ENCODE results near the gene GM2A. TPM values are rescaled to one million over a fixed set of nuclear protein-coding genes. Genes with fewer than 3 reads are reported as not detected.

GM2A gene
- total and polyA plus RNA-seq, 2 of the 13 experiments (the other 11 are each of a cell fraction or from before 2014, with no cell fraction given), result 14.6 to 29.6 TPM

DNA sequence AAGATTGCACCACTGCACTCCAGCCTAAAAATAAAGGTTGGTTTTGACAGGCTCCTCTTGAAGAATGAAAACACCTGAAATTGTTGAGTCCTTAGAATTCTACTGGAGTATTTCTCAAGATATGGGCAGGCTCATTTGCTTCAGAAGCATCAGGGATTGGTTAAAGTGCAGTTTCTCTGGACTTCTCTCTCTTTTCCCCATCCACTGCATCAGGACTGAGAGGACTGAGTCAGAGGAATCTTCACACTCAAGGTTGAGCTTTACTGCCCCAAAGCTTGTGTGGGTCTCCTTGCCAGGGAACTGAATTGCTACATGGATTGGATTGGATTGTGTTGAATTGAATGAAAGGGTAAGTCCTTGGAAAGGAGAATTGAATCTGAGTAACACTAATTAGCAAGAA lies 21.6 kb upstream of the GM2A start:
- H3K27ac ChIP-seq (ENCODE audit: extremely low read length, insufficient read depth, low read length), result no peak overlapping the region
- ChIA-PET POLR2A (no interaction called here), CTCF (ENCODE audit: low intra/inter-chr PET ratio, low total read pairs) (no interaction called here)
- no peak overlapping the region for H3K9ac ChIP-seq (ENCODE audit: insufficient read depth, low read depth, low read length)
- no peaks in the 10 kb centered on the region for H3K9me3 ChIP-seq (ENCODE audit: low read length)
- ATAC-seq, result no peak
- no peak for DNase-seq (ENCODE audit: low spot score)
- H4K20me1 ChIP-seq (ENCODE audit: insufficient read depth, low read length), result no peaks in the 10 kb centered on the region
- no peak overlapping the region for H2AFZ ChIP-seq (ENCODE audit: low read length)
- peaks cover 0 to 1% of the 10 kb centered on the region in 2 experiments; a peak in 2 of 5 replicates for H3K27me3 ChIP-seq (ENCODE audit: control insufficient read depth in 1 of 2, insufficient read depth in 2 of 2, low read length in 2 of 2)
- no peak for FAIRE-seq
- peaks cover 28% of the 10 kb centered on the region for H3K4me1 ChIP-seq (ENCODE audit: insufficient read depth, low read length)
- no peaks in the 10 kb centered on the region for H3K36me3 ChIP-seq (replicated peaks in 1 of 2; ENCODE audit: control insufficient read depth in 1 of 2, insufficient read depth in 2 of 2, low read length in 2 of 2)
- intact Hi-C loops (cut with micrococcal nuclease; ENCODE audit: unreplicated experiment) (no loop called here), in situ Hi-C loops (cut with HindIII; ENCODE audit: extremely low pct_ligation_motif_present, low pct_unique_long_range_greater_than_20kb) (loop anchor here (10.0 kb wide), 1 partner anchor 107 kb away; no protein-coding TSS in a partner anchor)
- no peak overlapping the region for H3K4me2 ChIP-seq (ENCODE audit: low read depth, low read length)
- TF ChIP-seq SOX5 (CRISPR knock-in tag; IDR thresholded peaks at IDR 0.05; ENCODE audit: borderline replicate concordance), result no peak
- TF ChIP-seq ETV6 (CRISPR knock-in tag; conservative IDR thresholded peaks at IDR 0.05), result no peak
- TF ChIP-seq GATA4 (IDR thresholded peaks at IDR 0.05; ENCODE audit: borderline replicate concordance, low read depth), result no peak
- TF ChIP-seq, protein P1, sequence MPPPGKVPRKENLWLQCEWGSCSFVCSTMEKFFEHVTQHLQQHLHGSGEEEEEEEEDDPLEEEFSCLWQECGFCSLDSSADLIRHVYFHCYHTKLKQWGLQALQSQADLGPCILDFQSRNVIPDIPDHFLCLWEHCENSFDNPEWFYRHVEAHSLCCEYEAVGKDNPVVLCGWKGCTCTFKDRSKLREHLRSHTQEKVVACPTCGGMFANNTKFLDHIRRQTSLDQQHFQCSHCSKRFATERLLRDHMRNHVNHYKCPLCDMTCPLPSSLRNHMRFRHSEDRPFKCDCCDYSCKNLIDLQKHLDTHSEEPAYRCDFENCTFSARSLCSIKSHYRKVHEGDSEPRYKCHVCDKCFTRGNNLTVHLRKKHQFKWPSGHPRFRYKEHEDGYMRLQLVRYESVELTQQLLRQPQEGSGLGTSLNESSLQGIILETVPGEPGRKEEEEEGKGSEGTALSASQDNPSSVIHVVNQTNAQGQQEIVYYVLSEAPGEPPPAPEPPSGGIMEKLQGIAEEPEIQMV (CRISPR knock-in tag; IDR thresholded peaks at IDR 0.05; ENCODE audit: low read depth), result no peak
- TF ChIP-seq WIZ (CRISPR knock-in tag; IDR thresholded peaks at IDR 0.05), result no peak
- TF ChIP-seq, protein P2, sequence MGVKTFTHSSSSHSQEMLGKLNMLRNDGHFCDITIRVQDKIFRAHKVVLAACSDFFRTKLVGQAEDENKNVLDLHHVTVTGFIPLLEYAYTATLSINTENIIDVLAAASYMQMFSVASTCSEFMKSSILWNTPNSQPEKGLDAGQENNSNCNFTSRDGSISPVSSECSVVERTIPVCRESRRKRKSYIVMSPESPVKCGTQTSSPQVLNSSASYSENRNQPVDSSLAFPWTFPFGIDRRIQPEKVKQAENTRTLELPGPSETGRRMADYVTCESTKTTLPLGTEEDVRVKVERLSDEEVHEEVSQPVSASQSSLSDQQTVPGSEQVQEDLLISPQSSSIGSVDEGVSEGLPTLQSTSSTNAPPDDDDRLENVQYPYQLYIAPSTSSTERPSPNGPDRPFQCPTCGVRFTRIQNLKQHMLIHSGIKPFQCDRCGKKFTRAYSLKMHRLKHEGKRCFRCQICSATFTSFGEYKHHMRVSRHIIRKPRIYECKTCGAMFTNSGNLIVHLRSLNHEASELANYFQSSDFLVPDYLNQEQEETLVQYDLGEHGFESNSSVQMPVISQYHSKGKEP (CRISPR knock-in tag; IDR thresholded peaks at IDR 0.05), result no peak
- TF ChIP-seq, protein P3, sequence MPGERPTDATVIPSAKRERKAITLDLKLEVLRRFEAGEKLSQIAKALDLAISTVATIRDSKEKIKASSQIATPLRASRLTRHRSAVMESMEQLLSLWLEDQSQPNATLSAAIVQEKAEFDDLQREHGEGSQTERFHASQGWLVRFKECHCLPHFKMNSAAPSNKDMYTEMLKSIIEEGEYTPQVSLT (CRISPR knock-in tag; IDR thresholded peaks at IDR 0.05; ENCODE audit: borderline replicate concordance, low read depth), result no peak
- TF ChIP-seq SRF (IDR thresholded peaks at IDR 0.05; ENCODE audit: low read depth, low read length), result no peak
- TF ChIP-seq CENPT (CRISPR knock-in tag; IDR thresholded peaks at IDR 0.05; ENCODE audit: low read depth), result no peak
- TF ChIP-seq ZNF549 (CRISPR knock-in tag; IDR thresholded peaks at IDR 0.05), result no peak
- BruUV-seq (replicated peaks), result no TSS peak
- no peaks in the 10 kb centered on the region for H3K79me2 ChIP-seq (ENCODE audit: insufficient read depth, low read length)
- H3K4me3 ChIP-seq (replicated peaks in 1 of 3; ENCODE audit: insufficient read depth in 1 of 3, low read depth in 2 of 3, low read length in 3 of 3), result no peak overlapping the region
